ENCODE results near the gene RAD52. TPM values are rescaled to one million over a fixed set of nuclear protein-coding genes. Genes with fewer than 3 reads are reported as not detected.

RAD52 gene
- total RNA-seq, 1 experiment from 2014 or later = 22.2 TPM

- BruUV-seq (replicated peaks) = no TSS peak
- intact Hi-C loops (cut with micrococcal nuclease; ENCODE audit: unreplicated experiment) = no loop called here
- Mint-ChIP-seq H3K36me3 (ENCODE audit: insufficient read depth, unreplicated experiment) (peaks cover 52% of the 10 kb centered on the region), H3K9me3 (ENCODE audit: low read depth, unreplicated experiment) (no peaks in the 10 kb centered on the region), H3K27me3 (ENCODE audit: unreplicated experiment) (no peaks in the 10 kb centered on the region), H3K27ac (ENCODE audit: unreplicated experiment) (no peak overlapping the region), H3K4me1 (ENCODE audit: low read depth, unreplicated experiment) (no peaks in the 10 kb centered on the region), H3K4me3 (ENCODE audit: low read depth, unreplicated experiment) (no peak overlapping the region)
- CTCF ChIA-PET = no interaction called here
- no peak for DNase-seq
- no peak for TF ChIP-seq CTCF (IDR thresholded peaks at IDR 0.05; ENCODE audit: unreplicated experiment)
These were observed 33.3 kb downstream of the RAD52 start for GRCh38 chr12:916240-916639.

- CTCF ChIA-PET = no interaction called here
- H3K9me3 Mint-ChIP-seq (ENCODE audit: low read depth, unreplicated experiment) = no peaks in the 10 kb centered on the region
- H3K4me3 Mint-ChIP-seq (ENCODE audit: low read depth, unreplicated experiment) = no peak overlapping the region
- H3K4me1 Mint-ChIP-seq (ENCODE audit: low read depth, unreplicated experiment) = peaks cover under 1% of the 10 kb centered on the region
- DNase-seq = no peak
- no peaks in the 10 kb centered on the region for H3K27me3 Mint-ChIP-seq (ENCODE audit: unreplicated experiment)
- intact Hi-C loops (cut with micrococcal nuclease; ENCODE audit: unreplicated experiment) = no loop called here
- TF ChIP-seq CTCF (IDR thresholded peaks at IDR 0.05; ENCODE audit: unreplicated experiment) = no peak
- H3K27ac Mint-ChIP-seq (ENCODE audit: unreplicated experiment) = no peak overlapping the region
- no TSS peak for BruUV-seq (replicated peaks)
- peaks cover 46% of the 10 kb centered on the region for H3K36me3 Mint-ChIP-seq (ENCODE audit: insufficient read depth, unreplicated experiment)
These were observed 34.4 kb downstream of the RAD52 start for GRCh38 chr12:915090-915489.

GRCh38 chr12:913919-914698 is 35.4 kb downstream of the RAD52 start:
- intact Hi-C loops (cut with micrococcal nuclease; ENCODE audit: unreplicated experiment) = no loop called here
- no peaks in the 10 kb centered on the region for H3K9me3 Mint-ChIP-seq (ENCODE audit: low read depth, unreplicated experiment)
- DNase-seq = no peak
- no TSS peak for BruUV-seq (replicated peaks)
- H3K27me3 Mint-ChIP-seq (ENCODE audit: unreplicated experiment) = no peaks in the 10 kb centered on the region
- no peak overlapping the region for H3K27ac Mint-ChIP-seq (ENCODE audit: unreplicated experiment)
- no peak for TF ChIP-seq CTCF (IDR thresholded peaks at IDR 0.05; ENCODE audit: unreplicated experiment)
- peaks cover 51% of the 10 kb centered on the region for H3K36me3 Mint-ChIP-seq (ENCODE audit: insufficient read depth, unreplicated experiment)
- CTCF ChIA-PET = no interaction called here
- peaks cover 8% of the 10 kb centered on the region for H3K4me1 Mint-ChIP-seq (ENCODE audit: low read depth, unreplicated experiment)
- no peak overlapping the region for H3K4me3 Mint-ChIP-seq (ENCODE audit: low read depth, unreplicated experiment)

- DNase-seq = no peak
- intact Hi-C loops (cut with micrococcal nuclease; ENCODE audit: unreplicated experiment) = no loop called here
- CTCF ChIA-PET = no interaction called here
- H3K27ac Mint-ChIP-seq (ENCODE audit: unreplicated experiment) = no peak overlapping the region
- no peaks in the 10 kb centered on the region for H3K9me3 Mint-ChIP-seq (ENCODE audit: low read depth, unreplicated experiment)
- no peaks in the 10 kb centered on the region for H3K27me3 Mint-ChIP-seq (ENCODE audit: unreplicated experiment)
- no TSS peak for BruUV-seq (replicated peaks)
- H3K4me1 Mint-ChIP-seq (ENCODE audit: low read depth, unreplicated experiment) = peaks cover 8% of the 10 kb centered on the region
- peaks cover 50% of the 10 kb centered on the region for H3K36me3 Mint-ChIP-seq (ENCODE audit: insufficient read depth, unreplicated experiment)
- no peak for TF ChIP-seq CTCF (IDR thresholded peaks at IDR 0.05; ENCODE audit: unreplicated experiment)
- H3K4me3 Mint-ChIP-seq (ENCODE audit: low read depth, unreplicated experiment) = no peak overlapping the region
These were observed 36.8 kb downstream of the RAD52 start for GRCh38 chr12:912466-913235.

Measured in Calu3 (cell line).